ENCODE data around the gene TNFAIP8L2. TPM values are rescaled to one million over a fixed set of nuclear protein-coding genes. Genes with fewer than 3 reads are reported as not detected.

TNFAIP8L2 gene
- total and polyA plus RNA-seq, 2 donors (not counting 1 experiment from before 2014, with no cell fraction given): not detected

GRCh38 chr1:151133018-151133806 is 23.2 kb upstream of the TNFAIP8L2 start:
- no peak for TF ChIP-seq CTCF (conservative IDR thresholded peaks at IDR 0.05 in 1 of 2, IDR thresholded peaks at IDR 0.05 in 1 of 2; ENCODE audit: low read depth in 1 of 2, low read length in 2 of 2)
- TF ChIP-seq EZH2 (IDR thresholded peaks at IDR 0.05; ENCODE audit: low read length, missing control alignments): no peak
- H3K9ac ChIP-seq (ENCODE audit: insufficient read depth, low read length): no peak overlapping the region
- no peaks in the 10 kb centered on the region for H3K36me3 ChIP-seq (ENCODE audit: control insufficient read depth, insufficient read depth, low read length)
- no peaks in the 10 kb centered on the region for H4K20me1 ChIP-seq (ENCODE audit: control insufficient read depth, extremely low read depth, insufficient read depth, low read length)
- no peak overlapping the region for H2AFZ ChIP-seq (ENCODE audit: low read length)
- no peaks in the 10 kb centered on the region for H3K9me3 ChIP-seq (ENCODE audit: control insufficient read depth, insufficient read depth, low read depth, low read length)
- no peak overlapping the region for H3K4me3 ChIP-seq (replicated peaks in 1 of 4; ENCODE audit: control extremely low read depth in 1 of 4, insufficient read depth in 1 of 4, low read depth in 3 of 4, low read length in 4 of 4)
- no peaks in the 10 kb centered on the region for H3K27me3 ChIP-seq (ENCODE audit: control insufficient read depth, insufficient read depth, low read length)
- no peaks in the 10 kb centered on the region for H3K79me2 ChIP-seq (ENCODE audit: control insufficient read depth, insufficient read depth, low read length)
- DNase-seq (ENCODE audit: low read depth in 2 of 2): no peak
- H3K27ac ChIP-seq (ENCODE audit: insufficient read depth, low read length): no peak overlapping the region
- H3K4me1 ChIP-seq (ENCODE audit: control insufficient read depth, extremely low read depth, insufficient read depth, low read length): peaks cover 6% of the 10 kb centered on the region
- H3K4me2 ChIP-seq (ENCODE audit: extremely low read depth, insufficient read depth, low read length): no peak overlapping the region

GRCh38 chr1:151134396-151134795 is 22.1 kb upstream of the TNFAIP8L2 start:
- Histone ChIP-seq H3K27me3 (ENCODE audit: control insufficient read depth, insufficient read depth, low read length) (no peaks in the 10 kb centered on the region), H3K4me3 (replicated peaks in 1 of 4; ENCODE audit: control extremely low read depth in 1 of 4, insufficient read depth in 1 of 4, low read depth in 3 of 4, low read length in 4 of 4) (no peak overlapping the region), H3K27ac (ENCODE audit: insufficient read depth, low read length) (no peak overlapping the region), H3K9me3 (ENCODE audit: control insufficient read depth, insufficient read depth, low read depth, low read length) (no peaks in the 10 kb centered on the region), H3K79me2 (ENCODE audit: control insufficient read depth, insufficient read depth, low read length) (no peaks in the 10 kb centered on the region), H2AFZ (ENCODE audit: low read length) (no peak overlapping the region), H3K4me2 (ENCODE audit: extremely low read depth, insufficient read depth, low read length) (no peak overlapping the region), H3K4me1 (ENCODE audit: control insufficient read depth, extremely low read depth, insufficient read depth, low read length) (peaks cover 6% of the 10 kb centered on the region), H3K36me3 (ENCODE audit: control insufficient read depth, insufficient read depth, low read length) (no peaks in the 10 kb centered on the region), H4K20me1 (ENCODE audit: control insufficient read depth, extremely low read depth, insufficient read depth, low read length) (no peaks in the 10 kb centered on the region), H3K9ac (ENCODE audit: insufficient read depth, low read length) (no peak overlapping the region)
- DNase-seq (ENCODE audit: low read depth in 2 of 2): no peak
- TF ChIP-seq EZH2 (IDR thresholded peaks at IDR 0.05; ENCODE audit: low read length, missing control alignments) (no peak), CTCF (conservative IDR thresholded peaks at IDR 0.05 in 1 of 2, IDR thresholded peaks at IDR 0.05 in 1 of 2; ENCODE audit: low read depth in 1 of 2, low read length in 2 of 2) (no peak)

DNA sequence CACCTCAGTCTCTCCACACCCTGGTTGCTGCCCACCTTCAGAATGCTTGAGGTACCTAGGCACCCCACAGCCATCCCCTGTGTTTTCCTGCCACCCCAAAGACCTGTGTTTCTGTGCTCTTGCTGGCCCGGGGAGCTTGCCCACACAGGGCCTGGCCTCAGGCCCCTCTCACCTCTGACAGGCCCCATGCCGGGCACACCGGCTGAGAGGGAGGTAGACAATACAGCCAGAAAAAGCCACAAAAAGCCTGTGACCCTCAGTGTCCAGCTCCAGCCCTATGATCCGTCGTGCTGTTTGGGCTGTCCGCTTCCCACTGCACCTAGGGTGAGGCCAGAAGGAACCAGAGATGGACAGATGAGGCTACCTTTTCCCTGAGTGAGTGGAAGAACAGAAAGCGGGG is 21.5 kb upstream of the TNFAIP8L2 start:
- H3K27ac ChIP-seq (ENCODE audit: insufficient read depth, low read length): no peak overlapping the region
- H3K4me1 ChIP-seq (ENCODE audit: control insufficient read depth, extremely low read depth, insufficient read depth, low read length): peaks cover 6% of the 10 kb centered on the region
- H4K20me1 ChIP-seq (ENCODE audit: control insufficient read depth, extremely low read depth, insufficient read depth, low read length): no peaks in the 10 kb centered on the region
- H2AFZ ChIP-seq (ENCODE audit: low read length): no peak overlapping the region
- H3K79me2 ChIP-seq (ENCODE audit: control insufficient read depth, insufficient read depth, low read length): no peaks in the 10 kb centered on the region
- no peak overlapping the region for H3K9ac ChIP-seq (ENCODE audit: insufficient read depth, low read length)
- H3K4me2 ChIP-seq (ENCODE audit: extremely low read depth, insufficient read depth, low read length): no peak overlapping the region
- no peaks in the 10 kb centered on the region for H3K27me3 ChIP-seq (ENCODE audit: control insufficient read depth, insufficient read depth, low read length)
- H3K9me3 ChIP-seq (ENCODE audit: control insufficient read depth, insufficient read depth, low read depth, low read length): no peaks in the 10 kb centered on the region
- no peak for TF ChIP-seq EZH2 (IDR thresholded peaks at IDR 0.05; ENCODE audit: low read length, missing control alignments)
- TF ChIP-seq CTCF (conservative IDR thresholded peaks at IDR 0.05 in 1 of 2, IDR thresholded peaks at IDR 0.05 in 1 of 2; ENCODE audit: low read depth in 1 of 2, low read length in 2 of 2): no peak
- no peak for DNase-seq (ENCODE audit: low read depth in 2 of 2)
- no peak overlapping the region for H3K4me3 ChIP-seq (replicated peaks in 1 of 4; ENCODE audit: control extremely low read depth in 1 of 4, insufficient read depth in 1 of 4, low read depth in 3 of 4, low read length in 4 of 4)
- H3K36me3 ChIP-seq (ENCODE audit: control insufficient read depth, insufficient read depth, low read length): no peaks in the 10 kb centered on the region
